Nephron progenitor cell (in vitro differentiated cells): Measurements from ENCODE around the gene KCNJ16.
A peak's percentile ranks its signal among the peaks of the same experiment; 100 is the strongest.

ENCODE experiments used
- DNase-seq: peaks from one replicate; pipeline ENCODE4 v3.0.0; 2021
- H3K27ac Mint-ChIP-seq: 2 replicates; pipeline ENCODE4 v1.8.0; 2021; ENCODE audit warnings: mild to moderate bottlenecking, moderate library complexity, mixed read lengths
- H3K27me3 Mint-ChIP-seq: 2 replicates; pipeline ENCODE4 v1.8.0; 2021; ENCODE audit warnings: mild to moderate bottlenecking, low read depth, mixed read lengths; ENCODE audit not compliant: poor library complexity
- H3K36me3 Mint-ChIP-seq: 2 replicates; pipeline ENCODE4 v1.8.0; 2021; ENCODE audit warnings: low read depth, mixed read lengths
- H3K4me1 Mint-ChIP-seq: 2 replicates; pipeline ENCODE4 v1.8.0; 2021; ENCODE audit warnings: mixed read lengths
- H3K4me3 Mint-ChIP-seq: 2 replicates; pipeline ENCODE4 v1.8.0; 2021; ENCODE audit warnings: mild to moderate bottlenecking, moderate library complexity, mixed read lengths
- H3K9me3 Mint-ChIP-seq: 2 replicates; pipeline ENCODE4 v1.8.0; 2021; ENCODE audit warnings: mild to moderate bottlenecking, moderate library complexity, mixed read lengths
- CTCF ChIP-seq: fragments of 200-600 bp; sonication (generic); IDR thresholded peaks from 2 replicates; pipeline ENCODE4 v1.5.0; 2021; ENCODE audit warnings: antibody characterized with exemption

Gene KCNJ16

GRCh38 chr17:70171159-70171558, 96.1 kb downstream of the KCNJ16 start:
- Mint-ChIP-seq H3K4me3 (peak overlapping the region; percentile 29), H3K4me1 (peaks cover 39% of the 10 kb centered on the region), H3K36me3 (no peaks in the 10 kb centered on the region), H3K27me3 (peaks cover 59% of the 10 kb centered on the region), H3K27ac (no peak overlapping the region), H3K9me3 (no peaks in the 10 kb centered on the region)
- no peak for DNase-seq
- no peak for TF ChIP-seq CTCF

- H3K27me3 Mint-ChIP-seq: peaks cover 60% of the 10 kb centered on the region
- H3K36me3 Mint-ChIP-seq: no peaks in the 10 kb centered on the region
These were observed 97.4 kb downstream of the KCNJ16 start for GRCh38 chr17:70172449-70172848.

GRCh38 chr17:70172923-70173322, 97.9 kb downstream of the KCNJ16 start:
- H3K27me3 Mint-ChIP-seq: peaks cover 58% of the 10 kb centered on the region
- no peaks in the 10 kb centered on the region for H3K36me3 Mint-ChIP-seq
- H3K4me1 Mint-ChIP-seq: peaks cover 30% of the 10 kb centered on the region
- no peak overlapping the region for H3K4me3 Mint-ChIP-seq
- H3K9me3 Mint-ChIP-seq: no peaks in the 10 kb centered on the region
- H3K27ac Mint-ChIP-seq: no peak overlapping the region
- TF ChIP-seq CTCF: no peak
- DNase-seq: no peak

More at GRCh38 chr17:70172449-70172848, 97.4 kb downstream of the KCNJ16 start:
- Mint-ChIP-seq H3K9me3 (no peaks in the 10 kb centered on the region), H3K4me3 (no peak overlapping the region), H3K4me1 (peaks cover 35% of the 10 kb centered on the region), H3K27ac (no peak overlapping the region)
- no peak for TF ChIP-seq CTCF
- DNase-seq: no peak

- H3K9me3 Mint-ChIP-seq: no peaks in the 10 kb centered on the region
- H3K36me3 Mint-ChIP-seq: no peaks in the 10 kb centered on the region
- DNase-seq: no peak
- H3K27me3 Mint-ChIP-seq: peaks cover 51% of the 10 kb centered on the region
- H3K27ac Mint-ChIP-seq: no peak overlapping the region
- peaks cover 22% of the 10 kb centered on the region for H3K4me1 Mint-ChIP-seq
- H3K4me3 Mint-ChIP-seq: no peak overlapping the region
- no peak for TF ChIP-seq CTCF
These were observed 98.7 kb downstream of the KCNJ16 start for GRCh38 chr17:70173681-70174080.

GRCh38 chr17:70181376-70181775, 106.4 kb downstream of the KCNJ16 start:
- no peak for DNase-seq
- H3K36me3 Mint-ChIP-seq: no peaks in the 10 kb centered on the region
- H3K4me3 Mint-ChIP-seq: no peak overlapping the region
- peaks cover 13% of the 10 kb centered on the region for H3K27me3 Mint-ChIP-seq
- H3K4me1 Mint-ChIP-seq: no peaks in the 10 kb centered on the region
- H3K27ac Mint-ChIP-seq: no peak overlapping the region
- TF ChIP-seq CTCF: no peak
- no peaks in the 10 kb centered on the region for H3K9me3 Mint-ChIP-seq

GRCh38 chr17:70181866-70182265, 106.8 kb downstream of the KCNJ16 start:
- peaks cover 13% of the 10 kb centered on the region for H3K27me3 Mint-ChIP-seq
- no peaks in the 10 kb centered on the region for H3K4me1 Mint-ChIP-seq
- no peaks in the 10 kb centered on the region for H3K9me3 Mint-ChIP-seq
- no peaks in the 10 kb centered on the region for H3K36me3 Mint-ChIP-seq
- no peak for DNase-seq
- H3K27ac Mint-ChIP-seq: no peak overlapping the region
- TF ChIP-seq CTCF: no peak
- H3K4me3 Mint-ChIP-seq: no peak overlapping the region
